EL (cell line): ENCODE measurements around the gene ZNF148.
A peak's percentile ranks its signal among the peaks of the same experiment; 100 is the strongest.
"Not testable (repeated sequence)": the region's sequence is repeated elsewhere in the genome, so short reads cannot be mapped to it uniquely, and the experiment has no call there.

ENCODE experiments used
- DNase-seq: peaks from one replicate; pipeline ENCODE4 v3.0.0-alpha.2; 2016

ZNF148 gene, protein sequence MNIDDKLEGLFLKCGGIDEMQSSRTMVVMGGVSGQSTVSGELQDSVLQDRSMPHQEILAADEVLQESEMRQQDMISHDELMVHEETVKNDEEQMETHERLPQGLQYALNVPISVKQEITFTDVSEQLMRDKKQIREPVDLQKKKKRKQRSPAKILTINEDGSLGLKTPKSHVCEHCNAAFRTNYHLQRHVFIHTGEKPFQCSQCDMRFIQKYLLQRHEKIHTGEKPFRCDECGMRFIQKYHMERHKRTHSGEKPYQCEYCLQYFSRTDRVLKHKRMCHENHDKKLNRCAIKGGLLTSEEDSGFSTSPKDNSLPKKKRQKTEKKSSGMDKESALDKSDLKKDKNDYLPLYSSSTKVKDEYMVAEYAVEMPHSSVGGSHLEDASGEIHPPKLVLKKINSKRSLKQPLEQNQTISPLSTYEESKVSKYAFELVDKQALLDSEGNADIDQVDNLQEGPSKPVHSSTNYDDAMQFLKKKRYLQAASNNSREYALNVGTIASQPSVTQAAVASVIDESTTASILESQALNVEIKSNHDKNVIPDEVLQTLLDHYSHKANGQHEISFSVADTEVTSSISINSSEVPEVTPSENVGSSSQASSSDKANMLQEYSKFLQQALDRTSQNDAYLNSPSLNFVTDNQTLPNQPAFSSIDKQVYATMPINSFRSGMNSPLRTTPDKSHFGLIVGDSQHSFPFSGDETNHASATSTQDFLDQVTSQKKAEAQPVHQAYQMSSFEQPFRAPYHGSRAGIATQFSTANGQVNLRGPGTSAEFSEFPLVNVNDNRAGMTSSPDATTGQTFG

DNA sequence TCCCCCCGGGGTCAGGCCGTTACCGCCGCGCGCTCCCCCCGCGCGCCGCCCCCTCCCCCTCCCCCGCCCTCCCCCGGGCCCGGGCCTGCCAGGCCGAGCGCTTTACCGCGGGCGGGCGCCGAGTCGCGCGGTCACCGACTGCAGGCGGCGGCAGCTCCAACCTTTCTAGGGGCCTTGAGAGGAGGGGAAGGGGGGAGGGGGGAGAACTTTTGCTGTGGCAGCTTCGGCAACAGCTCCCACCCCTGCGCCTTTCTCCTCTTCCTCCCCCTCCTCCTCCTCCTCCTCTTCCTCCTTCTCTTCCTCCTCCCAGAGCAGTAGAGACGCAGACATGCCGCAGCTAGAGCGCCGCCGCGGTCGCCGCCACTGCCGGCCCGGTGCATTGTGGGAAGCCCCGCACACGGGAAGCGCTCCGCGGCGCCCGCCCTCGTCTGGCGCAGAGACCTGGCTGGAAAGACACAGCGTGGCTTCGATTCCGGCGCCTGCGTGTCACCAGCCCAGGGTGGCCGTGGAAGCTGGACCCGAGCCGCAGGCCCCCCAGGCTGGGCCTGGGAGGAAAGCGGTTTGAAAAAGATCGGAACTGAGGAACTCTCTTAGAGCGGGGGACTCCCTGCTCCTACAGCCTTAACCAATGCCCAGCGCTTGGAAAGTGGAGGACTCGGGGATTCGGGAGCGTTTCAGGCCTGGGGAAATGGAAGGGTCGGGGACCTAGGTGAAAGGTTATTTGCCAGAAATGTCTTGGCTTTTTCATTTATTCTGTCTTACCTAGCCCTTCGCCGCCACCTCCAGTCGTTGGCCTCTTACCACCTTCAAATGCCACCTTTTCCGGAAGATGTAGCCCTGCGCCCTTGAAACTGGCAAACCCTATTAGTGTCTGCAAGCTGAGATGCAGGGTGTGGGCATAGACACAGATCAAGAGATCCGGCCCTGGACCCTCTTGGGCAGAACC lies at the start of gene ZNF148:
Gene ZNF148 (minus strand): TSS at position 330 of the 946 bp plus-strand sequence. CDS start 61,685 bp downstream, outside the sequence.
- peak; percentile 89 for DNase-seq

DNA sequence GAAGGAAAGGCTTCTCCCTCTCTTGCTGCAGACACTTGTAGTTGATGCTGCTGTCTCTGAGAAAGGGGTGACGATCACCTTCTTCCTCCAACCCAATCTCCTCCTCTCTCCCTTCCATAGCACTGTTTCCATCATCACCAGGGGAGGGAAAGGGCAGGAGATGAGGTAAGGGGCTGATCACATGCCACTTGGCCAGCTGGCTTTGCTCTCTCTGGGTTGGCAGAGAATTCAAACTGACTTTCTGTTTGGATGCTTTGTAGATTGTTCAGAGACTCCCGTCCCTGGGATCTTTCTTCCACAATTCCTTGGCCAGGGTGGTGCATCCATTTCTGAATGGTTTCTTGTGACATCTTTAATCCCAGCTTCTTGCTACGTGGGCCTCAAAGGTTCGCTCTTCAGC lies 43.2 kb upstream of the ZNF148 start:
- no peak for DNase-seq

DNA sequence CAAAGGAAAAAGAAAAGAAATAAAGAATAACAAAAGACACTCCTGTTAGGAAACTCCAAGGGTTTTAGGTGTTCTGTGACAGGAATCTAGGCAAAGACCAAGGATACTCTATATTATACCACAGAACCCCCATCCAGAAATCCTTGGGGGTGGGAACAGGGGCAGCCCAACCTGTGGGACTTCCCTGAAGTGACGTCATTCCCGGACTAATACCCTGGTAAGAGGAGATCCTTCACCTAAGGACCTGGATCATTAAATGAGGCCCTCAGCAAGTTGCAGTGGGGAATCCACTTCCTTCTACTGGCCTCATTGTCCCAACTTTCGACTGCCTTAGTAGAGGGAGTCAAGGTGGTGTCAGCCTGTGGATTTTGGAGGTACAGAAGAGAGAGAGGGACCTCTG lies 41.1 kb upstream of the ZNF148 start:
- no peak for DNase-seq

DNA sequence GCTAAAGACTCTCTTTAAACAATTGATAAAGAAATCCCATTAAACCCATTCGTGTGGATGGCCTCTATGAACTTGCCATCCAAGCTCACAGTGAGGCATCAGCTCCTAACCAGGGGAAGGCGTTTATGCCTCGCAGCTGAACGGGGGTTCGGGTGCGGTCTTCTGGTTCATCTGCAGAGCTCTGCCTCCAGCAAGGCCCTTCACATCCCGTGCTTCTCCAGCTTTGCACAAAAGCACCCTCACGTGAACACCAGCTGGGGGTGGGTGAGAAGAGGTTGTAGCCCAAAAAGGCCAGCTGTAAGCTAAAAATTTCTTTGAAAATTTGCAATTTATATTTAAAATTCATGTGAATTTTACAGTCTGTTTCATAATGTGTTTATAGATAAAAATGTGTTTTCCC lies 39.5 kb upstream of the ZNF148 start:
- no peak for DNase-seq

DNA sequence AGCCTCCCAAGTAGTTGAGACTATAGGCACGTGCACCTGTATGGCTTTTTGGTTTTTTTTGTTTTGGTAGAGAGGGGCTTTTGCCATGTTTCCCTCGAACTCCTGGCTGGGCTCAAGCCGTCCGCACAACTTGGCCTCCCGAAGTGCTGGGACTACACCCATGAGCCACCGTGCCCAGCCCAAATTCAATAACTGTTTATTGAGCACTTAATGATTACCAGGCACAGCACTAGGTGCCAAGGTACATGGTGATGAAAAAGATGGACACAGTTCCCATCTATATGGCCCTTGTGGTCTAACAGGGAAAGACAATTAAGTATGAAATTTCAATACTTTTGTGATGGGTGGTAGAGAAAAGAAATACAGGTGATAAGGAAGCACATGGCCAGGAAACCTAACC lies 35.8 kb upstream of the ZNF148 start:
- no peak for DNase-seq

DNA sequence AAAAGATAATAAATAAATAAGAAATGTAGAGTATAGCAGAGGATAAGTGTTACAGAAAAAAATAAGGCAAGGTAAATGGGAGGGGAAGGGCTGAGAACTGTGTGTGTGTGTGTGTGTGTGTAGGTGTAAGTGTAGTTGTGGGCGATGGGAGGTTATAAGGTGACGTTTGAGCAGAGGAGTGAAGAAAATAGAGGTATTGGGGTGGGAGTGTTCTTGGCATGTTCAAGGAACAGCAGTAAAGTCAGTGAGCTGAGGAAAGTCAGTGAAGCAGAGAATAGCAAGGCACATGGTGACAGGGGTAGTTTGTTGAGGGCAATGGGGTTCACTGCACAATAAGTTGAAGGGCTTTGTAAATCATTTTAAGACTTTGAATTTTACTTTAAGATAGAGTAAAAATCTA lies 30.9 kb upstream of the ZNF148 start:
- DNase-seq = no peak

DNA sequence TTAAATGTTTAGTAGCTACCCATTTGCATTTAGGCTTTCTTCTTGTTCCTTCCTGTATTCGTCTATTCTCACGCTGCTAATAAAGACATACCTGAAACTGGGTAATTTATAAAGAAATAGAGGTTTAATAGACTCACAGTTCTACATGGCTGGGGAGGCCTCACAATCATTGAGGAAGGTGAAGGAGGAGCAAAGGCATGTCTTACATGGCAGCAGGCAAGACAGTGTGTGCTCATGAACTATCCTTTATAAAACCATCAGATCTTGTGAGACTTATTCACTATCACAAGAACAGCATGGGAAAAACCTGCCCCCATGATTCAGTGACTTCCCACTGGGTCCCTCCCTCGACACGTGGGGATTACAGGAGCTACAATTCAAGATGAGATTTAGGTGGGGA lies 30.4 kb upstream of the ZNF148 start:
- DNase-seq = not testable (repeated sequence)

DNA sequence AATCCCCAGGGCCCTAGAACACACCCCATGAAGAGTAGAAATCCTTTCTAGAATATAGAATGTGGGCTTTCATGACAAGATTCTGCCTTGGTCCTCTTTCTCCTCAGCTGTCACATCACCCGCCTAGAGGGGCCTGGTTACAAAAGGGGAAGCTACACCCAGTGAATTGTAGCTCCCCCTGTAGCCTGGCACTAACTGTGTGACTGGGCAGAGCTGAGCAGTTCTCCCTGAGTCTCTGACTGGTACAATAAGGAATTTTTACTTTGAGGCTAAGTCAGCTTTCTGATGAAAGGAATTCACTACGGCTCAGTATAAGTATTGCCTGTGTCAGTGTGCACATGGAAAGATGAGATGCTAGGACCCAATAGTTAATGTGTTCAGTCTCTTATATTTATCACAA lies 28.7 kb upstream of the ZNF148 start:
- peak; percentile 72 for DNase-seq

DNA sequence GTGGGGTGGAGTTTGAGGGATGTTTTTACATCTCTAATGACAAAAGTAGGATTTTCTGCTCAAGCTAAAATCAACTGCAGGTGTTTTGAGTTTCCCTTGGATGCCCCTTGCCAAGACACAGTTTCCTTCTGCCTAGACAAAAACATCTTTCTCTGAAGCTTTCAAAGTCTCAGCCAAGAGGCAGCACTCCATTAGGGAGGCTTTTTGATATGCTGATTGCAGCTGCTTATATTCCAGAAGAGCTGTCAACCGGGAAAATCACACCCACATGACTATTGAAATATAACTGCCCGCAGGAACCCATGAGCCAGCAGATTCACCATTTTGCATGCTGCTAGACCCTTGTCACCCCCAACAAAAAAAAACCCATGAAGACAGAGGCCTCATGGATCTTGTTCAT lies 27.5 kb upstream of the ZNF148 start:
- no peak for DNase-seq

DNA sequence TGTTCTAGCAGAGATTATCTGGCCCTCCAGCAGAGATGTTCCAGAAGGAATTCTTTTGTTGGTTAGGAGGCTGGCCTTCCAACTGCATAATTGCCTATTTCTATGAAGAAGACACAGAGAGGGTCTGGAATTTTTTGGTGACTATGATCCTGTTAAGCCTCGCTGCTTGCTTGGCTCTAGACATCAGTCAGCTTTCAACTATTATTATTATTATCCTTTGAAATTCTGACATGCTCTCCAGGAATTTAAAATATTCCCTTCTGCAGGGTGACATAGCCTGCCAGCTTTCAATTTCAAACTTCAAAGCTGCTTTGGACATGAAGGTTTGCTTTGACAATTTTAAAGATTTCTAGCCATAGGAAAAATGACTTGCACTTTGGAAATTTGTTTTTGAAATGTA lies 26.3 kb upstream of the ZNF148 start:
- DNase-seq = peak; percentile 80

DNA sequence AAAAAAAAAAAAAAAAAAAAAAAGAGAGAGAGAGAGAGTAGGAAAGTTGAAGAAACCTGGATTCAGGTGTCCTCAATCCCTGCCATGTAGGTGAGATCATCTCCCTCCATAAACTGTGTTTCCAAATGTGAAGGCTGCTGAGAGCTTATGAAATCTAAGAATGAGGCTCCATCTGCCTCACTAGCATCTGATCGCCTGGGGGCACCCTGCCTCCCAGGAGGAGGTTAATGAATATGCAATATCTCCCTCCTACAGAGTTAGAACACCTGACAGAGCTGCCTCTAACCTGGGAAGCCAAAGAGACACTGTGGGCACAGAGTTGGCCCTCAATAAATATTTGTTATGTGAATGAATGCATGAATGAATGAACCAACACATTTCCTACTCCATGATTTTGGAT lies 23.8 kb upstream of the ZNF148 start:
- DNase-seq = peak; percentile 13

DNA sequence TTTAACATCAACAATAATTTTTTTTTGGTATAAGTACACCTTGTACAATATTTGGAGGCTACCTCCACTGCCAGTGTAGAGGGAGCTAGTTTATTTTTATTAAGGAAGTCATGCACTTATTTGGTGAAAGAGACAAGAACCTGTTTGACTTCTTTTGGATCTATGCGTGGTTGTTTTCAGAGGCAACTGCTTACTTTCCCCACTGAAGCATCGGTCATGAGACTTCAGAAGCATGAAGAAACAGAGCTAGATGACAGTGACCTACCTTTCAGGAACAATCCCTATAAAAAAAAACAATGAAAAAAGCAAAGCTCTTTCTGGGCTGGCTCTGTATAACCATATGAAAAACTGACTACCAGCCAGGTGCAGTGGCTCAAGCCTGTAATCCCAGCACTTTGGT lies 20.0 kb upstream of the ZNF148 start:
- DNase-seq = no peak

DNA sequence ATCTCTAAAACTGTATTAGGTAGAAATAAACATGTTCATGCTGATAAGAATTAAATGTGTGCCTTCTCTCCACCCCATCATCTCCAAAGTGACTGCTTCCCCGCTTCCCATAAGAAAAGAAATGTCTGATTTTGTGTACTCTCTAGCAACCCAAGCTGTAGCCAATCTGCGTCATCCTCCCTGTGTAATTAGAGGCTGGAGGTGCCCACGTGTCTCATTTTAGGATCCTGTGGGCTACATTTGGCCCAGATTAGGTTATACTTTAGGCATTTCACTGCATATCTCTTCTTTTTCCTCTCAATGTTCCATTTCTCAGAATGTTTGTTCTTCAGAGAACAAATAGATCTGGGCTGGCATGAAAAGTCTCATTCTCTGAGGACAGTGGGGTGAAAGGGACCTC lies 19.3 kb upstream of the ZNF148 start:
- DNase-seq = no peak

DNA sequence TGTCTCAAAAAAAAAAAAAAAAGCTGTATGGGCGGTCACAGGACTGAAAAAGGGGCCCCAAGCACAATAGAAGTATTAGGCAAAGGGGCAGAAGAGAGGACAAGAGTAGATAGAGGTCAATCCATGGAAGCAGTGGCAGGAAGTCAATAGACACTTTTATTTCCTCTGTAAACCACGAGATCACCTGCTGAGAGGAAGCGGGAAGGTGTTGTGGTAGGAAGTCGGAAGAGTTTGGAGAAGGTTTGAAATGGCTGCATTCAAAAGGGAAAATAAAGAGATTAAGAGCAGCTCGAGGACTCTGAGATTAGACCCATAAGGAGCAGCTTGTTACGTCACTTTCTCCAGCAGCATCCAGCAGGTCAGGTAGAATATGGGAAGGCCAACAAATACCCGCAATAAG lies 14.2 kb upstream of the ZNF148 start:
- DNase-seq = no peak

DNA sequence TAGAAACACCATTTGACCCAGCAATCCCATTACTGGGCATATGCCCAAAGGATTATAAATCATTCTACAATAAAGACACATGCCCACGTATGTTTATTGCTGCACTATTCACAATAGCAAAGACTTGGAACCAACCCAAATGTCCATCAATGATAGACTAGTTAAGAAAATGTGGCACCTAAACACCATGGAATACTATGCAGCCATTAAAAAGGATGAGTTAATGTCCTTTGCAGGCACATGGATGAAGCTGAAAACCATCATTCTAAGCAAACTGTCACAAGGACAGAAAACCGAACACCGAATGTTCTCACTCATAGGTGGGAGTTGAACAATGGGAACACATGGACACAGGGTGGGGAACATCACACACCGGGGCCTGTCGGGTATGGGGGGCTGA lies 13.2 kb upstream of the ZNF148 start:
- not testable (repeated sequence) for DNase-seq

DNA sequence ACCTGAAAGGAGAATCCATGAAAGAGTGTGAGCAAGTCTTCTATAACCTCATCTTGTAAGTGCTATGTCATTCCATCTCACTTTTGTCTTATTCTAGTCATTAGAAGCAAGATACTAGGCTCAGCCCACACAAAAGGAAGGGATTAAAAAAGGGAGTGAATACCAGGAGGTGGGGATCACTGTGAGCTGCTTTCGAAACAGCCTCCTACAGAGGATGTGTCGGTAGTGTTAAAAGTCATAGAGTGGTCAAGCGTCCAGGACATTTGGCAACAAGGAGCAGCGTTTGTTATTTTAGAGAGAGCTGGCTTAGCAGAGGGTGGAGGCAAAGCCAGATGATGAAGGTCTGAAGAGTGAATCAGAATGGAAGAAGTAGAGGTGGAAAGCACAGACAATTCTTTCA lies 11.7 kb upstream of the ZNF148 start:
- peak; percentile 59 for DNase-seq

DNA sequence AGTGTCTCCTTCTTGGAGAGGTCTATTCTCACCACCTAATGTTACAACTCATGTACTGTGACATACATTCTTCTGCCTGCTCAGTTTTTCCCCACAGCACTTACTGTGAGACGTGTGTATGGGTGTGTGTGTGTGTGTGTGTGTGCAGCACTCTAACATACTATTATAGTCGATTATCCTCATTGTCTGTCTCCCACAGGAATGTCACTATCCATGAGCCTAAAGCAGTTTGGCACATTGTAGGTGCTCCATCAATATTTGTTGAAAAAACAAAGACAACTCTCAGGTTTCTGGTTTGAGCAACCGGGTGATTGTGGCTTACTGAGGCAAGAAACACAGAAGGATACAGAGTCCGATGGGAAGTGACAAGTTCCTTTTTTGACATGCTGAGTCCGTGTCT lies 8.6 kb upstream of the ZNF148 start:
- no peak for DNase-seq

DNA sequence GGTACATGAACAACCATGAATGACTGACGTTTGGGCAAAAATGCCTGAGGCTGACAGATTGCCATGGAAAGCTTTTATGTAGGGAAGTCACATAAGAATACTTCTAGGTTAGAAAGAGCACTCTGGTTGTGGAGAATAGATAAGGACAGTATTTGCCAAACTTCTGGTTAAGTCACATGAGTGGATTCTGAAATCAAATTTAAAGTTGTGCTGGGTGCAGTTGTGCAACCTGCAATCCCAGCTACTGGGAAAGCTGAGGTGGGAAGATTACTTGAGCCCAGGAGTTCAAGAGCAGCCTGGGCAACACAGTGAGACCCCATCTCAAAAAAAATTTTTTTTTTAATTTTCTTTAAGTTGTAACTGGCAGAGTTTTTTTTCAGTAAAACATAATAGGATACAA lies 7.2 kb upstream of the ZNF148 start:
- no peak for DNase-seq

DNA sequence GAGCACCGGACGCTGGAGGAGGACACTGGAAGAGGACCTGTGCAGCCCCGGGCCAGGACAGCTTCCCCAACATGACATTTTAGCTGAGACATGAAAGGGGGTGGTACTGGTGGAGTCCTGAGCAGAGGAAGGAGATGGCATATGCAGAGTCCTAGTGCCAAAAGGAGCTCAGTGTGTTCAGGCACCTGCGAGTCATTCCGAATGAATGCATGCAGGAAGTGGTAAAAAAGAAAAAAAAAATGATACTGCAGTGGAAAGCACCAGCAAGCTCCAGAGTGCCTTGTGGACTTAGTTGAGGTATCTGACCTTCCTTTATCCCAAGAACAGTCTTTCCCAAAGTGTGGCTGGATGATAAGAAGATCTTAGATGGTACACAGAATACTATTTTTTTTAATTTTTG lies 6.6 kb upstream of the ZNF148 start:
- DNase-seq = peak; percentile 73

DNA sequence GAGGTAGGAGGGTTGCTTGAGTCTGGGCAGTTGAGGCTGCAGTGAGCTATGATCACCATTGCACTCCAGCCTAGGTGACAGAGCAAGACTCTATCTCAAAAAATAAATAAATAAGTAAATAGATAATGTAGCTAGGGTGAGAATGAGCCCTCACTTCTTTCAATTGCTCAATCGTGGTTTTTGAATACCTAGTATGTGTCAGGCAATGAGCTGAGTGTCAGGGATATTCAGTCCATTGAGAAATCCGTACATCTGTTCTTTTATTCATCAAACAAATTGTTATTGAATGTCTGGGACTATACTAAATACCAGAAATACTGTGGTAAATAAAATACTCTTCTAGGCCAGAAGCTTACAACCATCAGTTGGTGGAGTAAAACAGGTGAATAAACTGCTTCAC lies 6.2 kb upstream of the ZNF148 start:
- no peak for DNase-seq

DNA sequence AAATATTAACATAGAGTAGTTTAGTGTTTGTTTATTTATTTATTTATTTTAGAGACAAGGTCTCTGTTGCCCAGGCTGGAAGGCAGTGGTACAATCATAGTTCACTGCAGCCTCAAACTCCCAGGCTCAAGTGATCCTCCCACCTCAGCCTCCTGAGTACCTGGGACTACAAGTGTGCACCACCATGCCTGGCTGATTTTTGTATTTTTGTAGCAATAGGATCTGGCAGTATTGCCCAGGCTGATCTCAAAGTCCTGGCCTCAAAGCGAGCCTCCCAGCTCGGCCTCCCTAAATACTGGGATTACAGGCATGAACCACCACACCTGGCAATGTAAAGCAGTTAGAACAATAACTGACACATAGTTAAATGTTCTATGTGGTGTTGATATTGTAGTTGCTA lies 4.4 kb upstream of the ZNF148 start:
- no peak for DNase-seq

DNA sequence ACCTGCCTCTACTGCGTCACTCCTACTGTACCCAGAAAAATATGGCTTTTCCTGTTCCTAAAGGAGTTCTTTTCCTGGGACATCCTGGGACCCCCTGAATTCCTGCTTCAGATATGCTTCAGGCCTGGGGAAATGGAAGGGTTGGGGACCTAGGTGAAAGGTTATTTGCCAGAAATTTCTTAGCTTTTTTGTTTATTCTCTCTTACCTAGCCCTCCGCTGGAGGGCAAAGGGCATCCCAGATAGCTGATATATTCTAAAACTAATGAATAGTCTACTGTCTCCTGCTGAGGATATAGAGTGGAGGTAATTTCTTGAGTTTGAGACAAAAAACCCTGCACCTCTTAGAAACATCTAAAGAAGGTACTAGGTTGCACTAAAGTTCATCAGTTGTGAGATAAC lies 3.6 kb upstream of the ZNF148 start:
- no peak for DNase-seq
